ENCODE data around the gene GPR87. TPM values are rescaled to one million over a fixed set of nuclear protein-coding genes. Genes with fewer than 3 reads are reported as not detected.

The GPR87 gene
- total RNA-seq, 2 donors from 2014 or later: not detected

DNA sequence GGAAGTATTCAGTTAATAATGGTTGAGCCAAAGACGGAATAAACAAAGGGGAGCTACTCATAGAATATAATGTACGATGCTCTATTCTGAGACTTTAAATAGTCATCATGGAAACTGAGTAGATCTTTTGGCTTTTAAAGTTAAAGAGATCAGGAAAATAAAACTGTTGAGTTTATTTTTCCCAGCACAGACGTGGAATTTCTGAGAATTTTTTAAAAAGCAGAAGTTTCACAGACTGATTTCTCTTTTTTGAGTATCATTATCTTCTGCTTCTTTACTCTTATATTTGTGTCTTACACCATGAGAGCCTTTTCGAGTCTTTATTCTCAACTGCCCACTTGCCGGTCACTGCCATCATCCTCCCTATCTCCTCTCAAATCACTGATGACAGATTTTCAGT, 51.5 kb downstream of the GPR87 start:
- H3K9me3 ChIP-seq: no peaks in the 10 kb centered on the region
- H3K27me3 ChIP-seq: no peaks in the 10 kb centered on the region
- no peak for ATAC-seq
- H3K4me1 ChIP-seq: no peaks in the 10 kb centered on the region
- TF ChIP-seq, protein P1, sequence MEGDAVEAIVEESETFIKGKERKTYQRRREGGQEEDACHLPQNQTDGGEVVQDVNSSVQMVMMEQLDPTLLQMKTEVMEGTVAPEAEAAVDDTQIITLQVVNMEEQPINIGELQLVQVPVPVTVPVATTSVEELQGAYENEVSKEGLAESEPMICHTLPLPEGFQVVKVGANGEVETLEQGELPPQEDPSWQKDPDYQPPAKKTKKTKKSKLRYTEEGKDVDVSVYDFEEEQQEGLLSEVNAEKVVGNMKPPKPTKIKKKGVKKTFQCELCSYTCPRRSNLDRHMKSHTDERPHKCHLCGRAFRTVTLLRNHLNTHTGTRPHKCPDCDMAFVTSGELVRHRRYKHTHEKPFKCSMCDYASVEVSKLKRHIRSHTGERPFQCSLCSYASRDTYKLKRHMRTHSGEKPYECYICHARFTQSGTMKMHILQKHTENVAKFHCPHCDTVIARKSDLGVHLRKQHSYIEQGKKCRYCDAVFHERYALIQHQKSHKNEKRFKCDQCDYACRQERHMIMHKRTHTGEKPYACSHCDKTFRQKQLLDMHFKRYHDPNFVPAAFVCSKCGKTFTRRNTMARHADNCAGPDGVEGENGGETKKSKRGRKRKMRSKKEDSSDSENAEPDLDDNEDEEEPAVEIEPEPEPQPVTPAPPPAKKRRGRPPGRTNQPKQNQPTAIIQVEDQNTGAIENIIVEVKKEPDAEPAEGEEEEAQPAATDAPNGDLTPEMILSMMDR (IDR thresholded peaks at IDR 0.05): no peak
- TF ChIP-seq POLR2A (IDR thresholded peaks at IDR 0.05): no peak
- 78 to 85% methylated on average over 5 of the region's 5 CpGs for WGBS, 2 donors
- H3K27ac ChIP-seq: no peak overlapping the region
- intact Hi-C loops (cut with DNase I): loop anchor here (5.0 kb wide), 1 partner anchor 33 kb away; no protein-coding TSS in a partner anchor
- DNase-seq: no peak
- no peaks in the 10 kb centered on the region for H3K36me3 ChIP-seq (replicated peaks in 1 of 2; ENCODE audit: insufficient read depth in 1 of 2, low read depth in 2 of 2)
- no peak overlapping the region for H3K4me3 ChIP-seq

DNA sequence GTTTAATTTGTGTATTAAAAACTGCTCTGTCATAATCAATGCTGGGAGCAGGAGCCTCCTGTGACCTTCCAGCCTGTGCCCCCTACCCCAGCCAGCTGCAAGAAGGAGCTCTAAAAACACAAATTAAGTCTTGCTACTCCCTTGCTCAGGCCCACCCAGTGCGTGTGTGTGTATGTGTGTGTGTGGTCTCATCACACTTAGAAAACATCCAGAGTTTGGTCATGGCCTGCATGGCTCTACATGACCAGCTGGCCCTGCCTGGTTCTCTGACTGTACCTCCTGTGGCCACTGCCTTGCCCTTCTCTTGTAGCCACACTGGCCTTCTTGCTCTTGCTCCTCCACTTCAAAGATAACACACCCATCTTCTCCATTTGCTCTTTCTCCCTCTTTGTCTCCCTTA, 52.0 kb downstream of the GPR87 start:
- no peak for ATAC-seq
- no peak for TF ChIP-seq POLR2A (IDR thresholded peaks at IDR 0.05)
- TF ChIP-seq, protein P1 (IDR thresholded peaks at IDR 0.05): no peak
- no peak for DNase-seq
- intact Hi-C loops (cut with DNase I): loop anchor here (5.0 kb wide), 1 partner anchor 32 kb away; no protein-coding TSS in a partner anchor
- WGBS, 2 donors: 88 to 100% methylated on average over 1 of the region's 1 CpG
- Histone ChIP-seq H3K4me1 (no peaks in the 10 kb centered on the region), H3K27me3 (no peaks in the 10 kb centered on the region), H3K9me3 (no peaks in the 10 kb centered on the region), H3K27ac (no peak overlapping the region), H3K36me3 (replicated peaks in 1 of 2; ENCODE audit: insufficient read depth in 1 of 2, low read depth in 2 of 2) (no peaks in the 10 kb centered on the region), H3K4me3 (no peak overlapping the region)

DNA sequence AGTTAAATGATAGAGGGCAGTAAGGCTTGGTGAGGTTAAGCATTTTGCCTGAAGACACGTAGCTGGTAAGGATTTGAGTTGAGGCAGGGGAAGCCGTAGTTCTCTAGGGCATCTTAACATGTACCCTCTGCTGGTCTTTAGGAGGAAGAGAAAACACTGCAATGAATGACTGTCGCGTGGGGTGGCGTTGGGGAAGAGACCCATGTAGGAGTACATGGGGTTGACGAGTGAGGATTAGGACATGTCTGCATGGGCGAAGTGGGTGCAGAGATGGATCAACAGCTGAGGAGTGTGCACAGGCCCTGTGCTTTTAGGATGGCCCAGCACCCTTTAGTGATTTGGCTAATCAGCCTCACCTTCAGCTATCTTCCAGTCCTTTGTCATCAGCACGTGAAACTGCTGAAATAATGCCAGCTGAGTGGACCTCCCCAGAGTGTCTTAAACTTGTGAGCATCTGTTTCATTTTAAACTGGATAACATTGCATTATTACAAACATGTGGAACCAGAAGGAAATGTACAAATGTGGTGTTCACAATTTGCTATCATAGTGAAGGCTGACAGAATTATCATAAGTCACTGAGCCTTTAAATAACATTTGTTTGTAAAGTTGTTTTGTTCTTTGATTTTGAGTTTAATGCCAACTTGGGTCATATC, 53.6 kb downstream of the GPR87 start:
- ATAC-seq (no peak), DNase-seq (no peak)
- no peaks in the 10 kb centered on the region for H3K4me1 ChIP-seq
- TF ChIP-seq, protein P1 (IDR thresholded peaks at IDR 0.05): no peak
- no peak for TF ChIP-seq POLR2A (IDR thresholded peaks at IDR 0.05)
- no peaks in the 10 kb centered on the region for H3K27me3 ChIP-seq
- H3K36me3 ChIP-seq (replicated peaks in 1 of 2; ENCODE audit: insufficient read depth in 1 of 2, low read depth in 2 of 2): no peaks in the 10 kb centered on the region
- no peaks in the 10 kb centered on the region for H3K9me3 ChIP-seq
- intact Hi-C loops (cut with DNase I): no loop called here
- no peak overlapping the region for H3K4me3 ChIP-seq
- no peak overlapping the region for H3K27ac ChIP-seq
- 77 to 90% methylated on average over 8 of the region's 8 CpGs for WGBS, 2 donors

DNA sequence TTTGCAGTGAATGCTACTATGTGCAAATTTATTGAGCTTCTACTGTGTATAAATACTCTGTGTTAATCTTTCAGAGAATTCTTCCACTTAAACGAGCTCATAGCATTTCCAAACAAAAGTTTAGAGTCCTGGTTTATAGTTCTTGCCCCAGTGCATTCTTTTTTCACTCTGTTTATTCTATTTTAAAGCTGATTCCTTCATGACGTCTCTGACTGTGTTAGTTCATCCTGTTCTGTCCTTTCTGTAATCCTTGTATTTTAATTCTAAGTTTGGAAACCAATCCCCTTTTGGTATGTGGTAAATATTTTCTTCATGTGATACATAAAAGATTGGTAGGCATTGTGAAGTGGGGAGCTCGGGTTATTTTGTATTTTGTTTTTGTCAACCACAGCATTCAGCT, 57.0 kb downstream of the GPR87 start:
- Histone ChIP-seq H3K27ac (no peak overlapping the region), H3K4me1 (peaks cover 20% of the 10 kb centered on the region), H3K36me3 (replicated peaks in 1 of 2; ENCODE audit: insufficient read depth in 1 of 2, low read depth in 2 of 2) (no peaks in the 10 kb centered on the region), H3K27me3 (no peaks in the 10 kb centered on the region), H3K9me3 (no peaks in the 10 kb centered on the region), H3K4me3 (no peak overlapping the region)
- ATAC-seq (no peak), DNase-seq (no peak)
- intact Hi-C loops (cut with DNase I): no loop called here
- no peak for TF ChIP-seq POLR2A (IDR thresholded peaks at IDR 0.05)
- TF ChIP-seq, protein P1 (IDR thresholded peaks at IDR 0.05): no peak
- 67 to 75% methylated on average over 3 of the region's 3 CpGs for WGBS, 2 donors

DNA sequence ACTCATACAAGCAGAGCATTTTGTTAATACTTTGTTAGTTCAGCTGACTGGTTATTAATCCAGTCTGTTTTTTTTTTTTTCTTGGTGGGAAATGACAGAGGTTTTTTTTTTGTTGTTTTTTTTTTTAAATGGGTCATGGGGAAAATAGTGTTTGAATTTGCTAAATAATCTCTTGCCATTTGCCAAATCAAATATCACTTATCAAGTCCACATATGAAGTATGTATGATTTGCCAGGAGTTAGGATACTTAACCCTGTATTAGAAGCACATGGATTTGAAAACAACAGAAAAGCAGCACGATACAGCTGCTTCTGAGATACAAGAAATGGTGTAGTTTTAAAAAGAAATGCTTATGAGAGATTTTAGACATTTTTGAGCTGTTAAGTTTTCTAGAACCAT, 59.9 kb downstream of the GPR87 start:
- peaks cover 20% of the 10 kb centered on the region for H3K4me1 ChIP-seq
- H3K27me3 ChIP-seq: no peaks in the 10 kb centered on the region
- intact Hi-C loops (cut with DNase I): no loop called here
- H3K4me3 ChIP-seq: no peak overlapping the region
- no peaks in the 10 kb centered on the region for H3K9me3 ChIP-seq
- DNase-seq: no peak
- H3K27ac ChIP-seq: no peak overlapping the region
- no peaks in the 10 kb centered on the region for H3K36me3 ChIP-seq (replicated peaks in 1 of 2; ENCODE audit: insufficient read depth in 1 of 2, low read depth in 2 of 2)
- TF ChIP-seq POLR2A (IDR thresholded peaks at IDR 0.05): no peak
- TF ChIP-seq, protein P1 (IDR thresholded peaks at IDR 0.05): no peak
- ATAC-seq: no peak
- WGBS, 2 donors: 28 to 29% methylated on average over 1 of the region's 1 CpG
